DOHH2 (cell line): ENCODE data around the gene BCO2.

Source experiments
- H3F3A ChIP-seq: fragments of 200-600 bp; sonication (generic), shearing (Covaris generic); 2 replicates; pipeline ENCODE4 v1.6.0; 2016; ENCODE audit warnings: antibody characterized with exemption, mild to moderate bottlenecking; ENCODE audit not compliant: control insufficient read depth, insufficient read depth
- H3K27ac ChIP-seq: fragments of 200-600 bp; sonication (generic); 2 replicates; pipeline ENCODE4 v1.5.1; 2014; ENCODE audit warnings: low read depth, mild to moderate bottlenecking, low read length, moderate library complexity
- H3K27me3 ChIP-seq: fragments of 200-600 bp; sonication (generic); 2 replicates; pipeline ENCODE4 v1.6.1; 2014; ENCODE audit warnings: mild to moderate bottlenecking, low read length, mixed read lengths; ENCODE audit not compliant: control insufficient read depth
- H3K36me3 ChIP-seq: fragments of 200-600 bp; sonication (generic); 2 replicates; pipeline ENCODE4 v1.6.1; 2014; ENCODE audit warnings: mild to moderate bottlenecking, low read length, moderate library complexity, mixed read lengths; ENCODE audit not compliant: control insufficient read depth
- H3K4me1 ChIP-seq: fragments of 200-600 bp; sonication (generic); 2 replicates; pipeline ENCODE4 v1.6.1; 2014; ENCODE audit warnings: mild to moderate bottlenecking, low read length, mixed read lengths; ENCODE audit not compliant: control insufficient read depth
- H3K4me2 ChIP-seq: fragments of 200-600 bp; sonication (generic); 2 replicates; pipeline ENCODE4 v1.6.0; 2014; ENCODE audit warnings: mild to moderate bottlenecking, low read length, moderate library complexity
- H3K4me3 ChIP-seq: fragments of 200-600 bp; sonication (generic); 2 replicates; pipeline ENCODE4 v1.5.1; 2014; ENCODE audit warnings: mild to moderate bottlenecking, low read length, mixed read lengths
- H3K79me2 ChIP-seq: fragments of 200-600 bp; sonication (generic); 2 replicates; pipeline ENCODE4 v1.6.1; 2014; ENCODE audit warnings: mild to moderate bottlenecking, low read length, mixed read lengths; ENCODE audit not compliant: control insufficient read depth
- H3K9me2 ChIP-seq: fragments of 200-600 bp; sonication (generic); replicated peaks from 2 replicates; pipeline ENCODE4 v1.6.1; 2014; ENCODE audit warnings: mild to moderate bottlenecking, low read length, mixed read lengths; ENCODE audit not compliant: control insufficient read depth
- H3K9me3 ChIP-seq: fragments of 200-600 bp; sonication (generic); 2 replicates; pipeline ENCODE4 v1.6.1; 2014; ENCODE audit warnings: antibody characterized with exemption, low read length, mixed read lengths; ENCODE audit not compliant: control insufficient read depth, insufficient read depth
- H4K20me1 ChIP-seq: fragments of 200-600 bp; sonication (generic); 2 replicates; pipeline ENCODE4 v1.6.0; 2014; ENCODE audit warnings: low read depth, mild to moderate bottlenecking, antibody characterized with exemption, low read length, moderate library complexity; ENCODE audit not compliant: control insufficient read depth, insufficient read depth
- CTCF ChIP-seq: fragments of 200-600 bp; sonication (generic); IDR thresholded peaks from one replicate; pipeline ENCODE4 v1.5.1; 2014; ENCODE audit warnings: antibody characterized with exemption, mild to moderate bottlenecking, low read depth, low read length; ENCODE audit not compliant: poor library complexity, severe bottlenecking
- EZH2phosphoT487 ChIP-seq: fragments of 200-600 bp; sonication (generic); IDR thresholded peaks from 2 replicates; pipeline ENCODE4 v1.6.1; 2017; ENCODE audit warnings: borderline replicate concordance, mild to moderate bottlenecking, antibody characterized with exemption, low read length, moderate library complexity, mixed read lengths

BCO2 gene

GRCh38 chr11:112260490-112260889 lies 85.2 kb downstream of the BCO2 start, which contains the start of gene PLET1:
TSS of gene PLET1 (minus strand) at chr11:112260860. CDS start at chr11:112260589, 271 bp downstream.
- no peaks in the 10 kb centered on the region for H3K9me3 ChIP-seq
- H3K4me2 ChIP-seq = no peak within 1 kb of the TSS
- no peaks in the 10 kb centered on the region for H3K9me2 ChIP-seq
- no peak within 1 kb of the TSS for H3K27ac ChIP-seq
- no peaks in the 10 kb centered on the region for H3K79me2 ChIP-seq
- TF ChIP-seq CTCF (no peak), EZH2phosphoT487 (no peak)
- H3K27me3 ChIP-seq = peaks cover 3% of the 10 kb centered on the region; the same call in 1 of the 2 replicates
- H3K4me1 ChIP-seq = no peaks in the 10 kb centered on the region
- H3K4me3 ChIP-seq = no peak within 1 kb of the TSS
- H3K36me3 ChIP-seq = no peaks in the 10 kb centered on the region
- no peaks in the 10 kb centered on the region for H4K20me1 ChIP-seq
- H3F3A ChIP-seq = no peaks in the 10 kb centered on the region

- Histone ChIP-seq H4K20me1 (no peaks in the 10 kb centered on the region), H3K4me3 (no peak overlapping the region), H3K27ac (no peak overlapping the region), H3K9me3 (no peaks in the 10 kb centered on the region), H3K9me2 (no peaks in the 10 kb centered on the region), H3K4me1 (no peaks in the 10 kb centered on the region), H3K4me2 (no peak overlapping the region), H3K27me3 (no peaks in the 10 kb centered on the region), H3K79me2 (no peaks in the 10 kb centered on the region), H3F3A (no peaks in the 10 kb centered on the region), H3K36me3 (no peaks in the 10 kb centered on the region)
- no peak for TF ChIP-seq EZH2phosphoT487
- TF ChIP-seq CTCF = no peak
Measured at GRCh38 chr11:112265659-112266409, 90.5 kb downstream of the BCO2 start.

- Histone ChIP-seq H4K20me1 (no peaks in the 10 kb centered on the region), H3K36me3 (no peaks in the 10 kb centered on the region), H3K79me2 (no peaks in the 10 kb centered on the region), H3K4me1 (peaks cover 5% of the 10 kb centered on the region), H3K9me3 (no peaks in the 10 kb centered on the region), H3K9me2 (no peaks in the 10 kb centered on the region), H3F3A (no peaks in the 10 kb centered on the region), H3K27me3 (no peaks in the 10 kb centered on the region), H3K27ac (no peak overlapping the region), H3K4me2 (no peak overlapping the region), H3K4me3 (no peak overlapping the region)
- TF ChIP-seq CTCF (no peak), EZH2phosphoT487 (no peak)
Measured at GRCh38 chr11:112266410-112266778, 91.1 kb downstream of the BCO2 start.
